HEK293 (cell line): ENCODE data around the gene KCNK15.

Experiments
- CTCF ChIA-PET: fragments of 350-600 bp; formaldehyde crosslinking; extraction: SDS; loops from one replicate; lab custom pipeline; 2021; ENCODE audit warnings: antibody characterized with exemption; lab: Yijun Ruan, JAX
- POLR2A ChIA-PET: fragments of 300-600 bp; formaldehyde crosslinking; extraction: SDS; loops from one replicate; lab custom pipeline; 2020; ENCODE audit warnings: antibody characterized with exemption, inconsistent platforms; lab: Yijun Ruan, JAX
- H3K27ac ChIP-seq: fragments of 200-500 bp; sonication (Bioruptor generic); 2 replicates; pipeline ENCODE4 v1.5.1; 2014; ENCODE audit warnings: low read depth, low read length, control low read depth, inconsistent platforms; ENCODE audit errors: extremely low read depth
- H3K36me3 ChIP-seq, 2 experiments: fragments of 200-500 bp in 1 of 2; sonication (Bioruptor generic) in 1 of 2; 1 replicate in 1 of 2; 2 replicates in 1 of 2; pipeline ENCODE4 v1.5.1; 2014 to 2017; ENCODE audit warnings: inconsistent platforms in 2 of 2, low read length in 2 of 2; ENCODE audit not compliant: control insufficient read depth in 2 of 2, insufficient read depth in 1 of 2
- H3K4me1 ChIP-seq: fragments of 200-500 bp; sonication (Bioruptor generic); 2 replicates; pipeline ENCODE4 v1.5.1; 2014; ENCODE audit warnings: mild to moderate bottlenecking, low read length, inconsistent platforms; ENCODE audit not compliant: control insufficient read depth, insufficient read depth
- H3K4me3 ChIP-seq: 2 replicates; pipeline ENCODE4 v1.5.1; 2011; ENCODE audit warnings: low read depth, mild to moderate bottlenecking, control low read depth, low read length, moderate library complexity
- H3K9me3 ChIP-seq: fragments of 200-500 bp; sonication (Bioruptor generic); 2 replicates; pipeline ENCODE4 v1.5.1; 2014; ENCODE audit warnings: low read depth, low read length, inconsistent platforms; ENCODE audit not compliant: control insufficient read depth, insufficient read depth
- EGR2 ChIP-seq: fragments of 450-650 bp; formaldehyde crosslinking; IDR thresholded peaks from 2 replicates; pipeline ENCODE4 v1.5.1; 2016; ENCODE audit warnings: low read depth, missing biosample characterization, missing genetic modification characterization
- HOXD13 ChIP-seq: sonication (generic); formaldehyde crosslinking; IDR thresholded peaks from 2 replicates; pipeline ENCODE4 v1.8.0; 2022; ENCODE audit warnings: missing genetic modification reagents, borderline replicate concordance
- ZFHX2 ChIP-seq: fragments of 450-650 bp; formaldehyde crosslinking; conservative IDR thresholded peaks from 2 replicates; pipeline ENCODE4 v1.5.1; 2016; ENCODE audit warnings: missing biosample characterization, missing genetic modification characterization
- ZNF140 ChIP-seq: fragments of 450-650 bp; formaldehyde crosslinking; IDR thresholded peaks from 2 replicates; pipeline ENCODE4 v1.5.1; 2016; ENCODE audit warnings: missing biosample characterization, missing genetic modification characterization
- ZNF214 ChIP-seq: fragments of 450-650 bp; formaldehyde crosslinking; IDR thresholded peaks from 2 replicates; pipeline ENCODE4 v1.5.1; 2017; ENCODE audit warnings: missing biosample characterization, mild to moderate bottlenecking, missing genetic modification characterization, borderline replicate concordance
- ZNF544 ChIP-seq: fragments of 450-650 bp; formaldehyde crosslinking; IDR thresholded peaks from 2 replicates; pipeline ENCODE4 v1.5.0; 2017; ENCODE audit warnings: missing biosample characterization, missing genetic modification characterization
- ZNF561 ChIP-seq: fragments of 450-650 bp; IDR thresholded peaks from 2 replicates; pipeline ENCODE4 v1.5.1; 2018; ENCODE audit warnings: missing biosample characterization, missing genetic modification characterization, borderline replicate concordance
- ZNF837 ChIP-seq: fragments of 450-650 bp; formaldehyde crosslinking; IDR thresholded peaks from 2 replicates; pipeline ENCODE4 v1.5.1; 2016; ENCODE audit warnings: missing biosample characterization, missing genetic modification characterization
- ZSCAN16 ChIP-seq: fragments of 450-650 bp; formaldehyde crosslinking; IDR thresholded peaks from 2 replicates; pipeline ENCODE4 v1.5.1; 2016; ENCODE audit warnings: missing biosample characterization, missing genetic modification characterization
- TF ChIP-seq, protein P1 (sequence below): fragments of 450-650 bp; formaldehyde crosslinking; IDR thresholded peaks from 2 replicates; pipeline ENCODE4 v1.5.1; 2016; ENCODE audit warnings: missing biosample characterization, missing genetic modification characterization
- TF ChIP-seq, protein P2 (sequence below): fragments of 450-650 bp; formaldehyde crosslinking; IDR thresholded peaks from 2 replicates; pipeline ENCODE4 v1.5.1; 2016; ENCODE audit warnings: missing biosample characterization, missing genetic modification characterization, borderline replicate concordance
- TF ChIP-seq, protein P3 (sequence below): fragments of 450-650 bp; formaldehyde crosslinking; IDR thresholded peaks from 2 replicates; pipeline ENCODE4 v1.5.1; 2017; ENCODE audit warnings: missing biosample characterization, mild to moderate bottlenecking, missing genetic modification characterization, moderate library complexity
- TF ChIP-seq, protein P4 (sequence below): fragments of 450-650 bp; formaldehyde crosslinking; IDR thresholded peaks from 2 replicates; pipeline ENCODE4 v1.5.1; 2016; ENCODE audit warnings: missing biosample characterization, missing genetic modification characterization
- TF ChIP-seq, protein P5 (sequence below): fragments of 450-650 bp; formaldehyde crosslinking; IDR thresholded peaks from 2 replicates; pipeline ENCODE4 v1.5.1; 2017; ENCODE audit warnings: missing biosample characterization, missing genetic modification characterization

KCNK15 gene

DNA sequence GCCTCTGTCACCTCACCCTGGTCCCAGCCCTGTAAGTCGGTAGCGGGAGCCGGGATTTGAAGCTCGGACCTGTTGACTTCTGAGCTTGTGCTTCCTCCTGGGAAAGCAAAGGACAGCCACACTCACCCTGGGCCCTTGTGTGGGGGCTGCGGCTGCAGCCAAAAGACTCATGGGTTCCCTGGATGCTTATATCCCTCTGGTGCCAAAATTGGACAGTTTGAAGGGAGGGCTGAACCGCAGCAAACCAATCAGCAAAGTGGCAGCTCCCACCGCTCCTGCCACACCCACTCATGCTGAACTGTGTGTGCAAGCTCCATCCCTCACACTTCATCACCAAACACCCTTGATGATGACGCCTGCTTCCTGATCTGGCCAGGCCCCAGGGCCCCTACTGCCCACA is 34.4 kb upstream of the KCNK15 start:
- TF ChIP-seq, protein P1, sequence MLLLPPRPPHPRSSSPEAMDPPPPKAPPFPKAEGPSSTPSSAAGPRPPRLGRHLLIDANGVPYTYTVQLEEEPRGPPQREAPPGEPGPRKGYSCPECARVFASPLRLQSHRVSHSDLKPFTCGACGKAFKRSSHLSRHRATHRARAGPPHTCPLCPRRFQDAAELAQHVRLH (tag by site-specific recombination), result no peak
- TF ChIP-seq ZNF544 (tag by site-specific recombination) (no peak), ZNF214 (tag by site-specific recombination) (no peak), ZFHX2 (peak; percentile 85), ZNF837 (tag by site-specific recombination) (no peak), ZSCAN16 (tag by site-specific recombination) (no peak), ZNF561 (tag by site-specific recombination) (no peak), HOXD13 (CRISPR knock-in tag) (no peak), ZNF140 (no peak), EGR2 (peak; percentile 70)
- TF ChIP-seq, protein P2, sequence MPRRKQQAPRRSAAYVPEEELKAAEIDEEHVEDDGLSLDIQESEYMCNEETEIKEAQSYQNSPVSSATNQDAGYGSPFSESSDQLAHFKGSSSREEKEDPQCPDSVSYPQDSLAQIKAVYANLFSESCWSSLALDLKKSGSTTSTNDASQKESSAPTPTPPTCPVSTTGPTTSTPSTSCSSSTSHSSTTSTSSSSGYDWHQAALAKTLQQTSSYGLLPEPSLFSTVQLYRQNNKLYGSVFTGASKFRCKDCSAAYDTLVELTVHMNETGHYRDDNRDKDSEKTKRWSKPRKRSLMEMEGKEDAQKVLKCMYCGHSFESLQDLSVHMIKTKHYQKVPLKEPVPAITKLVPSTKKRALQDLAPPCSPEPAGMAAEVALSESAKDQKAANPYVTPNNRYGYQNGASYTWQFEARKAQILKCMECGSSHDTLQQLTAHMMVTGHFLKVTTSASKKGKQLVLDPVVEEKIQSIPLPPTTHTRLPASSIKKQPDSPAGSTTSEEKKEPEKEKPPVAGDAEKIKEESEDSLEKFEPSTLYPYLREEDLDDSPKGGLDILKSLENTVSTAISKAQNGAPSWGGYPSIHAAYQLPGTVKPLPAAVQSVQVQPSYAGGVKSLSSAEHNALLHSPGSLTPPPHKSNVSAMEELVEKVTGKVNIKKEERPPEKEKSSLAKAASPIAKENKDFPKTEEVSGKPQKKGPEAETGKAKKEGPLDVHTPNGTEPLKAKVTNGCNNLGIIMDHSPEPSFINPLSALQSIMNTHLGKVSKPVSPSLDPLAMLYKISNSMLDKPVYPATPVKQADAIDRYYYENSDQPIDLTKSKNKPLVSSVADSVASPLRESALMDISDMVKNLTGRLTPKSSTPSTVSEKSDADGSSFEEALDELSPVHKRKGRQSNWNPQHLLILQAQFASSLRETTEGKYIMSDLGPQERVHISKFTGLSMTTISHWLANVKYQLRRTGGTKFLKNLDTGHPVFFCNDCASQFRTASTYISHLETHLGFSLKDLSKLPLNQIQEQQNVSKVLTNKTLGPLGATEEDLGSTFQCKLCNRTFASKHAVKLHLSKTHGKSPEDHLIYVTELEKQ (tag by site-specific recombination), result no peak
- TF ChIP-seq, protein P3, sequence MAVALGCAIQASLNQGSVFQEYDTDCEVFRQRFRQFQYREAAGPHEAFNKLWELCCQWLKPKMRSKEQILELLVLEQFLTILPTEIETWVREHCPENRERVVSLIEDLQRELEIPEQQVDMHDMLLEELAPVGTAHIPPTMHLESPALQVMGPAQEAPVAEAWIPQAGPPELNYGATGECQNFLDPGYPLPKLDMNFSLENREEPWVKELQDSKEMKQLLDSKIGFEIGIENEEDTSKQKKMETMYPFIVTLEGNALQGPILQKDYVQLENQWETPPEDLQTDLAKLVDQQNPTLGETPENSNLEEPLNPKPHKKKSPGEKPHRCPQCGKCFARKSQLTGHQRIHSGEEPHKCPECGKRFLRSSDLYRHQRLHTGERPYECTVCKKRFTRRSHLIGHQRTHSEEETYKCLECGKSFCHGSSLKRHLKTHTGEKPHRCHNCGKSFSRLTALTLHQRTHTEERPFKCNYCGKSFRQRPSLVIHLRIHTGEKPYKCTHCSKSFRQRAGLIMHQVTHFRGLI, result no peak
- TF ChIP-seq, protein P4, sequence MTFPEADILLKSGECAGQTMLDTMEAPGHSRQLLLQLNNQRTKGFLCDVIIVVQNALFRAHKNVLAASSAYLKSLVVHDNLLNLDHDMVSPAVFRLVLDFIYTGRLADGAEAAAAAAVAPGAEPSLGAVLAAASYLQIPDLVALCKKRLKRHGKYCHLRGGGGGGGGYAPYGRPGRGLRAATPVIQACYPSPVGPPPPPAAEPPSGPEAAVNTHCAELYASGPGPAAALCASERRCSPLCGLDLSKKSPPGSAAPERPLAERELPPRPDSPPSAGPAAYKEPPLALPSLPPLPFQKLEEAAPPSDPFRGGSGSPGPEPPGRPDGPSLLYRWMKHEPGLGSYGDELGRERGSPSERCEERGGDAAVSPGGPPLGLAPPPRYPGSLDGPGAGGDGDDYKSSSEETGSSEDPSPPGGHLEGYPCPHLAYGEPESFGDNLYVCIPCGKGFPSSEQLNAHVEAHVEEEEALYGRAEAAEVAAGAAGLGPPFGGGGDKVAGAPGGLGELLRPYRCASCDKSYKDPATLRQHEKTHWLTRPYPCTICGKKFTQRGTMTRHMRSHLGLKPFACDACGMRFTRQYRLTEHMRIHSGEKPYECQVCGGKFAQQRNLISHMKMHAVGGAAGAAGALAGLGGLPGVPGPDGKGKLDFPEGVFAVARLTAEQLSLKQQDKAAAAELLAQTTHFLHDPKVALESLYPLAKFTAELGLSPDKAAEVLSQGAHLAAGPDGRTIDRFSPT, result no peak
- TF ChIP-seq, all 188 proteins: peak for 2
- H3K4me1 ChIP-seq, result no peaks in the 10 kb centered on the region
- no peak overlapping the region for H3K27ac ChIP-seq
- ChIA-PET CTCF (interaction anchor here (0.9 to 2.0 kb wide), 2 partner anchors 21 to 26 kb away, joined by 3 to 5 read pairs; no protein-coding TSS in a partner anchor), POLR2A (no interaction called here)
- H3K4me3 ChIP-seq, result no peak overlapping the region
- H3K9me3 ChIP-seq, result no peaks in the 10 kb centered on the region
- peaks cover 0 to 3% of the 10 kb centered on the region in 2 experiments; a peak in 1 of 3 replicates for H3K36me3 ChIP-seq

DNA sequence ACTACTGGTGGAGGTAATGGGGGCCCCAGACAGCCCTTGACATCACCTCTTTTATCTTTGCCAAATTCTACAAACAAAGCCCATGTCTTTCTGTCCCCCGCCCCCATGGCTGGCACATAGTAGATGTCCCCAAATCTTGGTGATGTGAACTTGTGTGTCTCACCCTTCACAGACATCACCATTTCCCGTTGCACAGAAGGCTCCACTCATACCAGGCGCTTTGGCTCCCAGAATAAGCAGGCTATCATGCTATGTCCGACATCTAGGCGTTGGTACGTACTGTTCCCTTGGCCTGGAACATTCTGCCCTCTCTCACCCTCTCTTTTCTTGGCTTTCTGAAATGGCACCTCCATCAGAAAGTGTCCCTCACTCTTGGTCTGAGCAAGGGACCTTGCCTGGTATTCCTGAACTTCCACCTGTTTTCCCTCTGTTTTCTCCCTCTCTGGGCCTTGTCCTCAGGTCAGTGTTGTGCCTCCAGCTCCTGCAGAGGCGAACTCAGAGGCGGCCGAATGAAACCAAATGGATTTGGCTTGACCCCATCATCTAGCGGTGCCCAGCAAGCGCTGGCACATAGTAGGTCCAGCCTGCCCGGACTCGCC is 31.5 kb upstream of the KCNK15 start:
- H3K36me3 ChIP-seq, result peaks cover 0 to 3% of the 10 kb centered on the region in 2 experiments; a peak in 1 of 3 replicates
- ChIA-PET POLR2A (interaction anchor here (1.2 kb wide), 2 partner anchors 18 to 22 kb away, joined by 3 to 5 read pairs; no protein-coding TSS in a partner anchor), CTCF (interaction anchor here (0.7 to 1.4 kb wide), 3 partner anchors 16 to 34 kb away, joined by 3 to 4 read pairs (median 3); no protein-coding TSS in a partner anchor)
- no peak overlapping the region for H3K4me3 ChIP-seq
- H3K27ac ChIP-seq, result no peak overlapping the region
- TF ChIP-seq, protein P5, sequence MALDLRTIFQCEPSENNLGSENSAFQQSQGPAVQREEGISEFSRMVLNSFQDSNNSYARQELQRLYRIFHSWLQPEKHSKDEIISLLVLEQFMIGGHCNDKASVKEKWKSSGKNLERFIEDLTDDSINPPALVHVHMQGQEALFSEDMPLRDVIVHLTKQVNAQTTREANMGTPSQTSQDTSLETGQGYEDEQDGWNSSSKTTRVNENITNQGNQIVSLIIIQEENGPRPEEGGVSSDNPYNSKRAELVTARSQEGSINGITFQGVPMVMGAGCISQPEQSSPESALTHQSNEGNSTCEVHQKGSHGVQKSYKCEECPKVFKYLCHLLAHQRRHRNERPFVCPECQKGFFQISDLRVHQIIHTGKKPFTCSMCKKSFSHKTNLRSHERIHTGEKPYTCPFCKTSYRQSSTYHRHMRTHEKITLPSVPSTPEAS (tag by site-specific recombination), result no peak
- TF ChIP-seq EGR2, result 0 out of 2 replicates have a peak, but pooled peaks have one; percentile 24
- TF ChIP-seq, all 188 proteins: peak for 1
- Histone ChIP-seq H3K4me1 (no peaks in the 10 kb centered on the region), H3K9me3 (no peaks in the 10 kb centered on the region)
